Measurements from ENCODE around the gene PPP1CA. TPM values are rescaled to one million over a fixed set of nuclear protein-coding genes. Genes with fewer than 3 reads are reported as not detected.

Gene PPP1CA
- total and polyA plus RNA-seq, 2 donors (not counting 1 experiment from before 2014, with no cell fraction given) = 218 to 251 TPM

DNA sequence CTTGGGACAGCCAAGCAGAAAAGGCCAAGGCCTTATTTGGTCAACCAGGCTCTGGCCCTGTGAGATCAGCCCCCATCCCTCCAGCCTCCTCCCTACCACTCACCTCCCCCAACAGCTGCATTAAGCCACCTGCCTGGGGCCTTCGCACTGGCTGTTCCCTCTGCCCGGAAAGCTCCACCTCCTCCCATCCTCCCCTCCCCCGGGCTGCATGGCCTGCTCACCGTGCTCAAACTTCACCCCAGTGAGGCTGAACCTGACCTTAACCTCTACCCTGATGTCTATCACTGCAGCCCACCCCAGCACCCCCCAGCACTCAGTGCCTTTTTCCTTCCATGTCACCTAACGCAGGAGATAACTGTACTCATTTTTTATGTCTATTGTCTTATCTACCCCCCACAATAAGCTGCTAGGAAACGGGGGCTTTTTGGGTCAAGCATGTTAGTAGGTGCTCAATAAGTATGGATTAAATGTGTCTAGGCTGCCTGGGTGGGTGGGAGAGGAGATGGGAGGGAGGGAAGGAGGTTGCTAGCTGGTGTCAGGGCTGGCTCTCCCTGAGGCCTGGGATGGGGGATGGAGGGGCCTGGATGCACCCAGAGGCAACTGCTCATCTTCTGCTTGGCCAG, 34.9 kb upstream of the PPP1CA start:
- ATAC-seq (ENCODE audit: low read depth) (peak; percentile 39), DNase-seq (peak; percentile 73)
- Histone ChIP-seq H4K20me1 (ENCODE audit: control insufficient read depth, insufficient read depth, low read length, poor library complexity, severe bottlenecking) (peaks cover 76% of the 10 kb centered on the region), H3K4me1 (ENCODE audit: control insufficient read depth in 2 of 2, insufficient read depth in 2 of 2, low read length in 2 of 2) (peaks cover 65 to 89% of the 10 kb centered on the region in 2 donors), H3K4me3 (ENCODE audit: control extremely low read depth in 1 of 5, extremely low read depth in 1 of 5, insufficient read depth in 1 of 5, low read depth in 2 of 5, low read length in 4 of 5) (peak overlapping the region; percentile 51 to 96 (median 86)), H3K27ac (ENCODE audit: low read length in 2 of 2) (peak overlapping the region; percentile 71 to 88), H3K4me2 (replicated peaks; ENCODE audit: low read depth, low read length, poor library complexity, severe bottlenecking) (peak overlapping the region; percentile 99), H3K9ac (ENCODE audit: low read length) (peak overlapping the region; percentile 82), H3K79me2 (ENCODE audit: control insufficient read depth, insufficient read depth, low read length) (peaks cover 74% of the 10 kb centered on the region), H3K36me3 (replicated peaks in 1 of 2; ENCODE audit: control extremely low read depth in 1 of 2, control insufficient read depth in 1 of 2, extremely low read depth in 1 of 2, insufficient read depth in 2 of 2, low read length in 1 of 2) (peaks cover 0 to 46% of the 10 kb centered on the region in 2 experiments), H3K9me3 (ENCODE audit: control extremely low read depth in 1 of 3, control insufficient read depth in 2 of 3, insufficient read depth in 1 of 3, low read length in 2 of 3) (peaks cover 0 to 3% (median 0%) of the 10 kb centered on the region in 3 donors), H2AFZ (ENCODE audit: insufficient read depth, low read depth, low read length, poor library complexity, severe bottlenecking) (no peak overlapping the region), H3K27me3 (replicated peaks in 1 of 4; ENCODE audit: control extremely low read depth in 1 of 4, control insufficient read depth in 3 of 4, insufficient read depth in 4 of 4, low read length in 3 of 4) (no peaks in the 10 kb centered on the region)
- Mint-ChIP-seq H3K9me3 (ENCODE audit: insufficient read depth) (no peaks in the 10 kb centered on the region), H3K27me3 (no peaks in the 10 kb centered on the region), H3K4me3 (peak overlapping the region; percentile 88), H3K27ac (peak overlapping the region; percentile 98), H3K4me1 (peaks cover 90% of the 10 kb centered on the region)
- POLR2A ChIA-PET = interaction anchor here (0.6 to 9.5 kb wide), 25 partner anchors 8 to 318 kb away, joined by 3 to 215 read pairs (median 10); partner anchors contain the start of genes AIP, ANKRD13D, CABP4 and CLCF1
- TF ChIP-seq, protein P1, sequence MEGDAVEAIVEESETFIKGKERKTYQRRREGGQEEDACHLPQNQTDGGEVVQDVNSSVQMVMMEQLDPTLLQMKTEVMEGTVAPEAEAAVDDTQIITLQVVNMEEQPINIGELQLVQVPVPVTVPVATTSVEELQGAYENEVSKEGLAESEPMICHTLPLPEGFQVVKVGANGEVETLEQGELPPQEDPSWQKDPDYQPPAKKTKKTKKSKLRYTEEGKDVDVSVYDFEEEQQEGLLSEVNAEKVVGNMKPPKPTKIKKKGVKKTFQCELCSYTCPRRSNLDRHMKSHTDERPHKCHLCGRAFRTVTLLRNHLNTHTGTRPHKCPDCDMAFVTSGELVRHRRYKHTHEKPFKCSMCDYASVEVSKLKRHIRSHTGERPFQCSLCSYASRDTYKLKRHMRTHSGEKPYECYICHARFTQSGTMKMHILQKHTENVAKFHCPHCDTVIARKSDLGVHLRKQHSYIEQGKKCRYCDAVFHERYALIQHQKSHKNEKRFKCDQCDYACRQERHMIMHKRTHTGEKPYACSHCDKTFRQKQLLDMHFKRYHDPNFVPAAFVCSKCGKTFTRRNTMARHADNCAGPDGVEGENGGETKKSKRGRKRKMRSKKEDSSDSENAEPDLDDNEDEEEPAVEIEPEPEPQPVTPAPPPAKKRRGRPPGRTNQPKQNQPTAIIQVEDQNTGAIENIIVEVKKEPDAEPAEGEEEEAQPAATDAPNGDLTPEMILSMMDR (IDR thresholded peaks at IDR 0.05) = no peak
- TF ChIP-seq EZH2 (IDR thresholded peaks at IDR 0.05; ENCODE audit: borderline replicate concordance, insufficient read depth, low read depth, low read length, poor library complexity, severe bottlenecking) = no peak
- CTCF ChIA-PET = interaction anchor here (0.6 to 4.4 kb wide), 20 partner anchors 8 to 85 kb away, joined by 3 to 63 read pairs (median 7); partner anchors contain the start of genes CABP4, PITPNM1, PPP1CA and RPS6KB2
- WGBS (ENCODE audit: insufficient coverage) = 0% methylated on average over 5 of the region's 6 CpGs
- intact Hi-C loops (cut with micrococcal nuclease) = loop anchor here (1.0 to 2.0 kb wide), 8 partner anchors 8 to 70 kb away; partner anchors contain the start of genes AIP, RPS6KB2 and TMEM134

Measured in B cell (primary cell).